Upper lobe of left lung (tissue), 6 donors: ENCODE data around the gene STIP1. TPM values are rescaled to one million over a fixed set of nuclear protein-coding genes. Genes with fewer than 3 reads are reported as not detected.

Experiments
- ATAC-seq, 2 donors: fragments of 200-7000 bp; cut with Tn5 transposase; one replicate each; pipeline ENCODE4 v1.9.1; 2022; ENCODE audit warnings: mild to moderate bottlenecking in 2 of 2, moderate library complexity in 2 of 2; ENCODE audit not compliant: low FRiP score in 2 of 2
- DNase-seq, 2 donors: peaks; one replicate each; pipeline ENCODE4 v3.0.0-alpha.2; 2019 to 2020
- H3K27ac ChIP-seq, 4 donors: fragments of 200-600 bp; sonication (generic); one replicate each; pipeline ENCODE4 v1.5.1; 2016 to 2019
- H3K27me3 ChIP-seq, 4 donors: fragments of 200-600 bp; sonication (generic); one replicate each; pipeline ENCODE4 v1.5.1; 2017 to 2019
- H3K36me3 ChIP-seq, 4 donors: fragments of 200-600 bp; sonication (generic); one replicate each; pipeline ENCODE4 v1.5.1; 2016 to 2019
- H3K4me1 ChIP-seq, 4 donors: fragments of 200-600 bp; sonication (generic); one replicate each; pipeline ENCODE4 v1.5.1; 2018 to 2019
- H3K4me3 ChIP-seq, 4 donors: fragments of 200-600 bp; sonication (generic); one replicate each; pipeline ENCODE4 v1.5.1; 2017 to 2019; ENCODE audit warnings: mild to moderate bottlenecking in 2 of 4, moderate library complexity in 1 of 4
- H3K9me3 ChIP-seq, 4 donors: fragments of 200-600 bp; sonication (generic); one replicate each; pipeline ENCODE4 v1.5.1; 2018 to 2019
- EP300 ChIP-seq, 4 donors: sonication (generic); formaldehyde crosslinking; IDR thresholded peaks; one replicate each; pipeline ENCODE4 v1.5.1; 2017; ENCODE audit warnings: antibody characterized with exemption in 4 of 4, control low read depth in 2 of 4
- POLR2A ChIP-seq, 4 donors: fragments of 450-650 bp; IDR thresholded peaks; one replicate each; pipeline ENCODE4 v1.5.1; 2016 to 2017; ENCODE audit warnings: antibody characterized with exemption in 4 of 4, mild to moderate bottlenecking in 2 of 4
- POLR2AphosphoS5 ChIP-seq, 2 donors: sonication (generic); formaldehyde crosslinking; IDR thresholded peaks; one replicate each; pipeline ENCODE4 v1.5.1; 2017; ENCODE audit warnings: antibody characterized with exemption in 2 of 2
- WGBS, 2 donors: methylation state at CpG; one replicate each; pipeline ENCODE4 v1.1.5; 2017 to 2018; 5-methylcytosine and 5-hydroxymethylcytosine counted together
- total RNA-seq, 6 donors: library from RNA; depleted of rRNA in 4 of 6; stranded (reverse); fragments of >200 nt in 4 of 6; gene quantifications; one replicate each; pipeline versions ENCODE4 v1.1.0 to v1.2.1, GENCODE V29; 2016 to 2021
- TF ChIP-seq, protein P1 (sequence below), 6 experiments: fragments of 450-650 bp in 4 of 6; fragments of 200-600 bp in 2 of 6; sonication (generic) in 2 of 6; IDR thresholded peaks; one replicate each; pipeline ENCODE4 v1.5.1; 2016 to 2019; ENCODE audit warnings: antibody characterized with exemption in 6 of 6
- donor health status: DM: no; HTN: no; CAD: no; lungs with moderate emphysema.
- donor health status: DM: no; HTN: yes; CAD: no; lungs with severe emphysema.

STIP1 gene
- total RNA-seq, 6 donors from 2014 or later, result 37.8 to 132 (median 82.6) TPM

DNA sequence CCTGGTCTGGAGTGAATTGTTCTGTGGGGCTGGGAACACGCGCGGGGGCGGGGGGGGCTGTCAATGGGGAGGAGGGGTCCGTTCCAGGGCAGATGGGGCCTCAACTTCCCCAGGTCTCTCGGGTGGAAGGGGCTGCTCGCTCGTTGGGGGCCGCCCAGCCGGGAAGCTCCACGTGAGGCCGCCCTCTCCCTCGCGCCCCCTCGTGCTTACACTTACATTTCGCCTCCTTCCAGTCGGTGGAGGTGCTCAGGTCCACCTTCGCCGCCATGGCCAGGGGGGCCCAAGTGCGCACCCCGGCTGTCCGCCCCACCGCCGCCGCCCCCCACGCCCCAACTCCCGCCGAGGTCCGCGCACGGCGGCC is 20.5 kb upstream of the STIP1 start:
- no peak for DNase-seq
- H3K4me1 ChIP-seq, result peaks cover 14 to 26% (median 19%) of the 10 kb centered on the region in 4 donors
- no peaks in the 10 kb centered on the region for H3K36me3 ChIP-seq
- peak in 1 of 2 donors; percentile 19 for ATAC-seq
- H3K9me3 ChIP-seq, result no peaks in the 10 kb centered on the region
- no peaks in the 10 kb centered on the region for H3K27me3 ChIP-seq
- WGBS, 2 donors, result 0% methylated on average over 17 of the region's 32 CpGs; no CpG with 5 or more reads in 1 of the 2 donors
- no peak for TF ChIP-seq EP300 (IDR thresholded peaks at IDR 0.05)
- TF ChIP-seq, protein P1, sequence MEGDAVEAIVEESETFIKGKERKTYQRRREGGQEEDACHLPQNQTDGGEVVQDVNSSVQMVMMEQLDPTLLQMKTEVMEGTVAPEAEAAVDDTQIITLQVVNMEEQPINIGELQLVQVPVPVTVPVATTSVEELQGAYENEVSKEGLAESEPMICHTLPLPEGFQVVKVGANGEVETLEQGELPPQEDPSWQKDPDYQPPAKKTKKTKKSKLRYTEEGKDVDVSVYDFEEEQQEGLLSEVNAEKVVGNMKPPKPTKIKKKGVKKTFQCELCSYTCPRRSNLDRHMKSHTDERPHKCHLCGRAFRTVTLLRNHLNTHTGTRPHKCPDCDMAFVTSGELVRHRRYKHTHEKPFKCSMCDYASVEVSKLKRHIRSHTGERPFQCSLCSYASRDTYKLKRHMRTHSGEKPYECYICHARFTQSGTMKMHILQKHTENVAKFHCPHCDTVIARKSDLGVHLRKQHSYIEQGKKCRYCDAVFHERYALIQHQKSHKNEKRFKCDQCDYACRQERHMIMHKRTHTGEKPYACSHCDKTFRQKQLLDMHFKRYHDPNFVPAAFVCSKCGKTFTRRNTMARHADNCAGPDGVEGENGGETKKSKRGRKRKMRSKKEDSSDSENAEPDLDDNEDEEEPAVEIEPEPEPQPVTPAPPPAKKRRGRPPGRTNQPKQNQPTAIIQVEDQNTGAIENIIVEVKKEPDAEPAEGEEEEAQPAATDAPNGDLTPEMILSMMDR (IDR thresholded peaks at IDR 0.05), result no peak
- TF ChIP-seq POLR2A (IDR thresholded peaks at IDR 0.05), result no peak
- peak overlapping the region; percentile 65 to 93 (median 78) for H3K4me3 ChIP-seq
- peak overlapping the region; percentile 40 to 89 (median 83) for H3K27ac ChIP-seq

DNA sequence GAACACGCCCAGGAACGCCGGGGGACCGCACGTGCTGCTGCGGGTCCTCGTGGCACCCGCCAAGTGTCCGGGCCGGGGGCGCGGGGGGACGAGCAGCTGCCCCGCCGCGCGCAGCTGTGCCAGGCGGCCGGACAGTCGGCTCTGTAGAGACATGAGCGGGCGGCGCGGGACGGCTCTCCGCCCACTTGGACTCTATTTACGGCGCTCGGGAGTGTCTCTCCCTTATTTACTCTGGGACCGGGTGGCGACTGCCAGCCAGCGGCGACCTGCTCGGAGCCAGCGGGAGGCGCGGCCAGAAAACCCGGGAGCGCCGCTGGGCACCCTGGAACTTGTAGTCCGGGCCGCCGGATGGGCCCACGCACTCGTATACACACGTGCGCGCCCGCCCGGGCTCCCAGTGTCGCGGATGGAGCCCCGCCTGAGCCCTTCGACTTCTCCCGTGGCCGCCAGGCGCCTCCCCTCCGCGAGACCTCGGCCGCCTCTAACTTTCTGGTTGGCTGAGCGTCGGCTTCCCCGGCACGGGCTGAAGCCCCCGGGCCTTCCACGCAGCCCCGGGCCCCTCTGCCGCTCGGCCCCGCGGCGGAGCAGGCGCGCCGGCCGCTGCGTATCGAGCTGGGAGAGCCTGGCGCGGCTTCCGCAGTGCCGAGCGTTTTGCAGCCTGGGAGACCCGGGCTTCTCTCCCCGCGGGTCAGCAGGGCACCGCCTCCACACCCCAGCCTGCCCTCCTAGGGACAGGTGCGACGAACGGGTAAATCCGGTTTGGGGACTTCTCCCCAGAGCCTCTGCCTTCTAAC is 19.9 kb upstream of the STIP1 start, which contains the start of gene MACROD1:
TSS of gene MACROD1 (minus strand) at position 272 of the 794 bp plus-strand sequence. CDS start at position 153, 119 bp downstream.
- Histone ChIP-seq H3K9me3 (no peaks in the 10 kb centered on the region), H3K36me3 (no peaks in the 10 kb centered on the region), H3K4me1 (peaks cover 14 to 26% (median 19%) of the 10 kb centered on the region in 4 donors), H3K4me3 (peak within 1 kb of the TSS; percentile 65 to 93 (median 78)), H3K27ac (peak within 1 kb of the TSS; percentile 71 to 89 (median 83)), H3K27me3 (no peaks in the 10 kb centered on the region)
- DNase-seq (peak; percentile 94 to 97), ATAC-seq (peak; percentile 91 to 96)
- TF ChIP-seq, protein P1 (IDR thresholded peaks at IDR 0.05), result peak in 2 of 6 experiments; percentile 10 to 14
- peak in 1 of 2 donors; percentile 50 for TF ChIP-seq POLR2AphosphoS5 (IDR thresholded peaks at IDR 0.05)
- peak in 1 of 4 donors; percentile 16 for TF ChIP-seq EP300 (IDR thresholded peaks at IDR 0.05)
- TF ChIP-seq POLR2A (IDR thresholded peaks at IDR 0.05), result peak in 2 of 4 donors; percentile 33 to 50
- 2 to 3% methylated on average over 15 to 23 of the region's 92 CpGs for WGBS, 2 donors

DNA sequence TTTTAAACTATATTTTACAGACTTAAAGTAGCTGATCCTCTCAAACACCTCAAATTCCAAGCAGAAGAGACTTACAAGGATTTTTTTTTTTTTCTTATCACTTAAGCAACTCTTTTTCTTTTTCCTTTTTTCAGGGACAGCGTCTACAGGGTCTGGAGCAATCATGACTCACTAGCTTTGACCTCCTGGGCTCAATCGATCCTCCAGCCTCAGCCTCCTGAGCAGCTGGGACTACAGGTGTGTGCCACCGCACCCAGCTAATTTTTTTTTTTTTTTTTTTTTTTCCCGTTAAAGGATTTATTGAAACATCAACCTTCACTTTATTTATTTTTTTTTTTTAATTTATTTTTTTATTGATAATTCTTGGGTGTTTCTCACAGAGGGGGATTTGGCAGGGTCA is 15.6 kb upstream of the STIP1 start:
- H3K36me3 ChIP-seq, result no peaks in the 10 kb centered on the region
- no peak overlapping the region for H3K4me3 ChIP-seq
- TF ChIP-seq, protein P1 (IDR thresholded peaks at IDR 0.05), result no peak
- TF ChIP-seq EP300 (IDR thresholded peaks at IDR 0.05), result no peak
- no peak for TF ChIP-seq POLR2AphosphoS5 (IDR thresholded peaks at IDR 0.05)
- no peak for TF ChIP-seq POLR2A (IDR thresholded peaks at IDR 0.05)
- DNase-seq (no peak), ATAC-seq (no peak)
- no peak overlapping the region for H3K27ac ChIP-seq
- WGBS, 2 donors, result 86 to 90% methylated on average over 4 of the region's 4 CpGs
- H3K27me3 ChIP-seq, result no peaks in the 10 kb centered on the region
- H3K9me3 ChIP-seq, result peaks cover 0 to 4% (median 1%) of the 10 kb centered on the region in 4 donors
- H3K4me1 ChIP-seq, result peaks cover 6 to 14% (median 10%) of the 10 kb centered on the region in 4 donors

DNA sequence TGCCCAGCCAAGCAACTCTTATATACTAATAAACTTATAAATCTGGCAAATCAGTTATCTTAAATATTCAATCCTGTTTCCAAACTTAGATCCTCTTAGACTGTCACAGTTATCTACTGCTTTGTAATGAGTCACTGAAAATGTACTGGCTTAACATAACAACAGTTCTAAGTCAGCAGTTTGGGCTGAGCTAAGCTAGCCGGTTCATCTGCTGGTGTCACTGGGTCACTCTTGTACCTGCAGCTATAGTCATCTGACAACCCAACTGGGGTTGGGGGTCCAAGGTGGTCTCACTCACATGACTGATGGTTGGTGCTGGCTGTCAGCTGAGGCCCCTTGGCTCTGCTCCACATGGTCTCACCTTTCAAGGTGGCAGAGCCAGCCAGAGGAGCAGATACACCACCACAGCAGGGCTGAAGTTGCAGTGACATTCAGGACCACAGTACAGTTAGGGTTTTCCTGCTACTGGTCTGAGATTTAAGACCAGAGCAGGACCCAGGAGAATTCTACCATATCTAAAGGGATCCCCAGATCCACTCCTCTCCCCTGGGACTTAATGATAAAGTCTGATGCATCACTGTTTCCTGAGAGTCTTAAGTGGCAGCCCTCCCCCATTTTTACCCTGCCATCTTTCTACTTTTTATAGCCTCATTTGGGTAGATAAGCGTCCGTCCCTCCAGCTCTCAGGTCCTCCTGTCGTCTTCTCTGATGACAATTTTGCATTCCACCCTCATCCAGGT is 12.2 kb upstream of the STIP1 start:
- 86 to 94% methylated on average over 4 of the region's 4 CpGs for WGBS, 2 donors
- H3K4me1 ChIP-seq, result no peaks in the 10 kb centered on the region
- DNase-seq, result no peak
- no peaks in the 10 kb centered on the region for H3K27me3 ChIP-seq
- no peaks in the 10 kb centered on the region for H3K36me3 ChIP-seq
- no peak overlapping the region for H3K27ac ChIP-seq
- peaks cover 0 to 4% (median 1%) of the 10 kb centered on the region in 4 donors for H3K9me3 ChIP-seq
- TF ChIP-seq, protein P1 (IDR thresholded peaks at IDR 0.05), result no peak
- TF ChIP-seq POLR2A (IDR thresholded peaks at IDR 0.05) (no peak), EP300 (IDR thresholded peaks at IDR 0.05) (no peak), POLR2AphosphoS5 (IDR thresholded peaks at IDR 0.05) (no peak)
- ATAC-seq, result no peak
- no peak overlapping the region for H3K4me3 ChIP-seq
